PFSK-1 (cell line): ENCODE data around the gene SLC6A12.

Source experiments
- FOXP2 ChIP-seq: optimal IDR thresholded peaks from 2 replicates; pipeline ENCODE3; 2011; ENCODE audit warnings: borderline replicate concordance, control low read depth, inconsistent platforms; ENCODE audit not compliant: insufficient read depth; ENCODE audit errors: extremely low read length, extremely low read depth
- POLR2AphosphoS5 ChIP-seq: IDR thresholded peaks from 2 replicates; pipeline ENCODE4 v1.6.1; 2012; ENCODE audit warnings: low read depth, mild to moderate bottlenecking, control low read depth, low read length, moderate library complexity
- REST ChIP-seq, 2 experiments: IDR thresholded peaks; 2 replicates each; pipeline versions ENCODE4 v1.6.1 to v1.8.0; 2011 to 2012; ENCODE audit warnings: low read depth in 2 of 2, low read length in 2 of 2, control low read depth in 1 of 2, inconsistent platforms in 1 of 2, mild to moderate bottlenecking in 1 of 2, moderate library complexity in 1 of 2; ENCODE audit not compliant: insufficient read depth in 1 of 2
- SIN3A ChIP-seq: IDR thresholded peaks from 2 replicates; pipeline ENCODE4 v1.6.1; 2012; ENCODE audit warnings: mild to moderate bottlenecking, low read length, moderate library complexity, borderline replicate concordance; ENCODE audit not compliant: insufficient read depth
- TAF1 ChIP-seq: IDR thresholded peaks from 2 replicates; pipeline ENCODE4 v1.6.1; 2012; ENCODE audit warnings: low read length, control low read depth, borderline replicate concordance; ENCODE audit not compliant: insufficient read depth

The SLC6A12 gene

GRCh38 chr12:171276-171675 is 42.7 kb downstream of the SLC6A12 start:
- TF ChIP-seq TAF1: no peak
- no peak for TF ChIP-seq REST (IDR thresholded peaks at IDR 0.05; ENCODE audit: insufficient read depth in 1 of 2, low read depth in 2 of 2, low read length in 2 of 2)
- no peak for TF ChIP-seq FOXP2
- no peak for TF ChIP-seq SIN3A

GRCh38 chr12:170371-171225 is 43.4 kb downstream of the SLC6A12 start:
- no peak for TF ChIP-seq POLR2AphosphoS5
- no peak for TF ChIP-seq REST (IDR thresholded peaks at IDR 0.05; ENCODE audit: insufficient read depth in 1 of 2, low read depth in 2 of 2, low read length in 2 of 2)
- no peak for TF ChIP-seq TAF1
- TF ChIP-seq FOXP2: no peak
- TF ChIP-seq SIN3A: no peak

GRCh38 chr12:169528-170370 is 44.2 kb downstream of the SLC6A12 start:
- TF ChIP-seq REST (IDR thresholded peaks at IDR 0.05; ENCODE audit: insufficient read depth in 1 of 2, low read depth in 2 of 2, low read length in 2 of 2) (no peak), POLR2AphosphoS5 (no peak), TAF1 (no peak), SIN3A (no peak), FOXP2 (no peak)

- TF ChIP-seq TAF1 (no peak), POLR2AphosphoS5 (no peak), REST (IDR thresholded peaks at IDR 0.05; ENCODE audit: insufficient read depth in 1 of 2, low read depth in 2 of 2, low read length in 2 of 2) (no peak), SIN3A (no peak), FOXP2 (no peak)
These were observed 45.0 kb downstream of the SLC6A12 start for GRCh38 chr12:168763-169525.
